Effector memory CD4-positive, alpha-beta T cell (primary cell): ENCODE data around the gene KCNQ5.

Experiments
- DNase-seq, 3 donors: peaks; one replicate each; pipeline ENCODE4 v3.0.0-alpha.2; 2020
- H3K27ac ChIP-seq: 2 replicates; pipeline ENCODE4 v1.7.0; 2013; ENCODE audit warnings: mild to moderate bottlenecking, low read length, moderate library complexity; ENCODE audit not compliant: insufficient read depth, poor library complexity, severe bottlenecking
- H3K27me3 ChIP-seq: replicated peaks from 2 replicates; pipeline ENCODE4 v1.7.0; 2013; ENCODE audit warnings: mild to moderate bottlenecking, low read length; ENCODE audit not compliant: insufficient read depth, control insufficient read depth, poor library complexity, severe bottlenecking
- H3K36me3 ChIP-seq: 2 replicates; pipeline ENCODE4 v1.7.0; 2013; ENCODE audit warnings: mild to moderate bottlenecking, low read length, moderate library complexity; ENCODE audit not compliant: control insufficient read depth, insufficient read depth
- H3K4me1 ChIP-seq: 2 replicates; pipeline ENCODE4 v1.7.0; 2013; ENCODE audit warnings: low read length, mild to moderate bottlenecking; ENCODE audit not compliant: control insufficient read depth, insufficient read depth, poor library complexity, severe bottlenecking
- H3K4me3 ChIP-seq: 2 replicates; pipeline ENCODE4 v1.7.0; 2013; ENCODE audit warnings: low read length, low read depth, mild to moderate bottlenecking; ENCODE audit not compliant: insufficient read depth, poor library complexity, severe bottlenecking
- H3K9me3 ChIP-seq: 2 replicates; pipeline ENCODE4 v1.7.0; 2013; ENCODE audit warnings: mild to moderate bottlenecking, low read length, moderate library complexity; ENCODE audit not compliant: control insufficient read depth

KCNQ5 gene

GRCh38 chr6:72619883-72620696 lies 1.8 kb upstream of the KCNQ5 start:
- H3K9me3 ChIP-seq: no peaks in the 10 kb centered on the region
- H3K27me3 ChIP-seq: no peaks in the 10 kb centered on the region
- no peak overlapping the region for H3K27ac ChIP-seq
- DNase-seq: peak; percentile 18 to 25 (median 18)
- H3K4me1 ChIP-seq: peaks cover 13% of the 10 kb centered on the region
- H3K36me3 ChIP-seq: no peaks in the 10 kb centered on the region
- H3K4me3 ChIP-seq: peak overlapping the region; percentile 71

GRCh38 chr6:72620871-72621290 lies 983 bp upstream of the KCNQ5 start:
- no peaks in the 10 kb centered on the region for H3K27me3 ChIP-seq
- H3K27ac ChIP-seq: no peak overlapping the region
- DNase-seq: no peak

GRCh38 chr6:72622094-72622940 lies 453 bp downstream of the KCNQ5 start:
- Histone ChIP-seq H3K36me3 (no peaks in the 10 kb centered on the region), H3K9me3 (no peaks in the 10 kb centered on the region), H3K27me3 (no peaks in the 10 kb centered on the region), H3K4me3 (peak overlapping the region; percentile 71), H3K4me1 (peaks cover 13% of the 10 kb centered on the region), H3K27ac (no peak overlapping the region)
- DNase-seq: peak in 2 of 3 donors; percentile 20 to 22

More at GRCh38 chr6:72620871-72621290, 983 bp upstream of the KCNQ5 start:
- H3K4me3 ChIP-seq: peak overlapping the region; percentile 71
- H3K36me3 ChIP-seq: no peaks in the 10 kb centered on the region
- H3K9me3 ChIP-seq: no peaks in the 10 kb centered on the region
- H3K4me1 ChIP-seq: peaks cover 13% of the 10 kb centered on the region

DNA sequence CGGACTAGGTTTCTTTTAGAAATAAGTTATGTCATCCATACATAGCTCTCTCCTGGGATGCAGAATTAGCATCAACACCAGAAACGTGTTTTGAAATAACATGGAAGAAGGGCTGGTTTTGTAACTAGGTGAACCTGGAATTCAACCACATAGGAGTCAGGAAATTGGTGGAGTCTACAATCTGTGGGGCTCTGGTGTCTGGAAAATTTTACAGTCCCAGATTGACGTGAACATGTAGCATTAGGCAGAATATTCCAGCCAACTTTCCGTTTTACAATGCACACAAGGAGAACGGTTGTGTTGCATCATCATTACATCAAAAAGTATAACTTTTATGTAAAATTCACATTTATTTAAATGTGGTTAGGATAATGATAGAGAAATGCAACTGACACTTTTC lies 1.9 kb downstream of the KCNQ5 start:
- no peak overlapping the region for H3K4me3 ChIP-seq
- H3K4me1 ChIP-seq: peaks cover 13% of the 10 kb centered on the region
- H3K36me3 ChIP-seq: no peaks in the 10 kb centered on the region
- H3K27ac ChIP-seq: no peak overlapping the region
- DNase-seq: no peak
- no peaks in the 10 kb centered on the region for H3K27me3 ChIP-seq
- H3K9me3 ChIP-seq: no peaks in the 10 kb centered on the region

DNA sequence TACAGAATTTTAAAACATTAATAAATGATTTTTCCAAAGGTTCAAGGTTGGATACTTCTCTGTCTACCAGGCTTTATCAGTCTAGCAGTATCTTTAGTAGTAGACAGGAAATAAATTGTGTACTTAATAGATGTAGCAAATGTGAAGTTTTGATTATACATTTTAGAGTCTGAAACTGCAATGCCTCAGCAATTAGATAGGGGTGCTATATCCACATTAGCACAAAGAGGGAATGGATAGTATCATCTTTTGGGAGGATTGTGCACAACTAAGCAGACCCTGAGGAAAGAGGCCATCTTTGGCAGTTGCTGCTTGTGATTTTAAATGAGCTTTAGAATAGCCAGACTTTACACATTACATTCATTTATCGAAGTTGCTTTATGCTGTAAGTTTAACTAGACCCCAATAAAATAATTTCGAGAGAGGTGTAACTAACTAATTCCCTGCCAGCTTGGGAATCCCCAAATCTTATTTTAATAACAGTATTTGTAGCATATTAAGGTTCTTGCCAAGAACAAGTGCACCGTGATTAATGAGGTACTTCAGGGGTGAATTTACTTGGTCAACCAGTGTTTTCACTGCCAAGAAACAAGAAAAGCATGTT lies 2.8 kb downstream of the KCNQ5 start:
- H3K36me3 ChIP-seq: no peaks in the 10 kb centered on the region
- DNase-seq: no peak
- peaks cover 9% of the 10 kb centered on the region for H3K4me1 ChIP-seq
- H3K27ac ChIP-seq: no peak overlapping the region
- no peaks in the 10 kb centered on the region for H3K9me3 ChIP-seq
- no peaks in the 10 kb centered on the region for H3K27me3 ChIP-seq
- H3K4me3 ChIP-seq: no peak overlapping the region

DNA sequence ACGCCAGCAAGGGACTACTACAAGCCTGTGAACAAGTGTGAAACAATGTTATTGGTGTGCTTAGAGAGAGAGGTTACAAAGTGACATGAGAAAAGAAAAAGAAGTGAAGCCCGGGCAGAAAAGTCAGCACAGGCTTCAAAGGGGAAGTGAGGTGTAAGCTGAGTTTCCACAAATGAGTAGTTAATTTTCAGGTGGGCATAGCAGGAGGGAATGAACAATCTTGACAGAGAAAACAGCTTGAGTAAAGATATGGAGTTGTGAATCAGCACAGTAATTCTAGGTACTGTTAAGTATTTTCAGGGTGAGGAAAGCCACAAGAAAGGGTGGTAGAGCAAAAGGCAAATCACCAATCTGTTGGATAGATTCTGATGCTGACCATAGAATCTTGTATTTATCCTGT lies 4.3 kb downstream of the KCNQ5 start:
- H3K27me3 ChIP-seq: no peaks in the 10 kb centered on the region
- DNase-seq: no peak
- H3K27ac ChIP-seq: no peak overlapping the region
- H3K36me3 ChIP-seq: no peaks in the 10 kb centered on the region
- H3K4me3 ChIP-seq: no peak overlapping the region
- peaks cover 2% of the 10 kb centered on the region for H3K4me1 ChIP-seq
- H3K9me3 ChIP-seq: no peaks in the 10 kb centered on the region

- DNase-seq: no peak
- H3K4me1 ChIP-seq: no peaks in the 10 kb centered on the region
- H3K36me3 ChIP-seq: no peaks in the 10 kb centered on the region
- no peak overlapping the region for H3K27ac ChIP-seq
- H3K27me3 ChIP-seq: no peaks in the 10 kb centered on the region
- no peak overlapping the region for H3K4me3 ChIP-seq
- H3K9me3 ChIP-seq: no peaks in the 10 kb centered on the region
Measured at GRCh38 chr6:72627539-72627938, 5.7 kb downstream of the KCNQ5 start.

GRCh38 chr6:72631480-72631879 lies 9.6 kb downstream of the KCNQ5 start:
- Histone ChIP-seq H3K36me3 (no peaks in the 10 kb centered on the region), H3K27ac (no peak overlapping the region), H3K9me3 (no peaks in the 10 kb centered on the region), H3K27me3 (no peaks in the 10 kb centered on the region), H3K4me3 (no peak overlapping the region), H3K4me1 (no peaks in the 10 kb centered on the region)
- DNase-seq: no peak

GRCh38 chr6:72635636-72636035 lies 13.8 kb downstream of the KCNQ5 start:
- Histone ChIP-seq H3K36me3 (no peaks in the 10 kb centered on the region), H3K4me3 (no peak overlapping the region), H3K27ac (no peak overlapping the region), H3K27me3 (no peaks in the 10 kb centered on the region), H3K4me1 (no peaks in the 10 kb centered on the region), H3K9me3 (no peaks in the 10 kb centered on the region)
- no peak for DNase-seq

DNA sequence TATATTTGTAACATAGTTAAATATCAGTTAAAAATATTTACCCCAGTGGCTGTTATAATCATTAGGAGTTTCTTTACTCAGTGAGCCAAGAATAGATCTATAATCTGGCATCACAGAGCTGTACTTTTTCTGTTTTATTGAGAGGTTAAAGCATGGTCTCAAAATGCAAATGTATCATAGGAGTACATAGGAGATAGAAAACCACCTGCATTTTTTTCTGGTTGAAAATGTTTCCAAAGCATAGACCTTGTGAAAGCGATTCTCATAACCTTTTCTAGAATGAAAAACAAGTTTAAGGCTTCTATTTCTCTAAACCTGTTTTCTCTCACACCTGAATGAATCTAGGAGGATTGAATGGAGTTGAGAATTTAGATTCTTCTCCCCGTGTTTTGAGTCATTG lies 14.4 kb downstream of the KCNQ5 start:
- no peaks in the 10 kb centered on the region for H3K36me3 ChIP-seq
- H3K27me3 ChIP-seq: no peaks in the 10 kb centered on the region
- H3K9me3 ChIP-seq: no peaks in the 10 kb centered on the region
- H3K4me3 ChIP-seq: no peak overlapping the region
- H3K4me1 ChIP-seq: no peaks in the 10 kb centered on the region
- H3K27ac ChIP-seq: no peak overlapping the region
- no peak for DNase-seq
